ENCODE data around the gene GNB3.

DNA sequence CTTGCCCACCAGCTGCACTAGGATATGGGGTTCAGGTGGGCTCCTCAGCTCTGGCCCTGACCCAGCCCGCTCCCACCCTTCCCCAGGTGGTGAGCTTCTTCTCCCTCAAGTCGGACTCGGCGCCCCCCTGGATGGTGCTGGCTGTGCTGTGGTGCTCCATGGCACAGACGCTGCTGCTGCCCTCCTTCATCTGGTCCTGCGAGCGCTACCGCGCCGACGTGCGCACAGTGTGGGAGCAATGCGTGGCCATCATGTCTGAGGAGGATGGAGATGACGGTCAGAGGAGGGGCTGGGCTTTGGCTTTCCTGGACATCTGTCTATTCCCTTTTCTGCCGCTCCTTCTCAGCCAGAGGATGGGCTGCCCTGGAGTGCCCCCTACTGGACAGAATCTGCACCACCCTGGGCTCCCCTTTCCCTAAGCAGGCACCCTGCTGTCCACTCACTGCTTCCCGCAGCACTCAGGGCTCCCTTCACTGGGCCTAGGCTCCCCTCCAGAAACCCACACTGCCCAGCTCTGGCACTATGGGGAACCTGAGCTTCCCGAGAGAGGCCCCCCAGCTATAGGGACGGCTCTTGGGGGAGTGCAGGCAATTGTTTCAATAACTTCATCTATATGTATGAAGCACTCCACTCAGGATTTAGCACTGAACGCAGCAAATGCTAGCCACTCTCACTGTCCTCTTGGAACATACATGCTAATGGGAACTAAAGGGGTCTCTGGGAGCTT, 15.2 kb upstream of the GNB3 start:
- peak; percentile 77 to 87 (median 82) for TF ChIP-seq CTCF (IDR thresholded peaks at IDR 0.05)
- TF ChIP-seq POLR2AphosphoS5 (IDR thresholded peaks at IDR 0.05; ENCODE audit: insufficient read depth in 1 of 2, low read depth in 1 of 2): peak; percentile 46 to 65
